Heart right ventricle (tissue), 16 donors: Measurements from ENCODE around the gene PPM1L. TPM values are rescaled to one million over a fixed set of nuclear protein-coding genes. Genes with fewer than 3 reads are reported as not detected.
A peak's percentile ranks its signal among the peaks of the same experiment; 100 is the strongest.

Experiments
- ATAC-seq, 8 donors: fragments of 200-7000 bp; cut with Tn5 transposase; one replicate each; pipeline ENCODE4 v1.9.1; 2020; ENCODE audit warnings: mild to moderate bottlenecking in 8 of 8, moderate library complexity in 8 of 8, moderate number of reproducible peaks in 1 of 8
- DNase-seq, 2 donors: peaks; one replicate each; pipeline ENCODE4 v3.0.0-alpha.2; 2020
- H3K27ac ChIP-seq, 10 donors: fragments of 200-600 bp; sonication (generic) in 2 of 10; one replicate each; pipeline versions ENCODE4 v1.5.0 to v1.8.0; 2020 to 2022; ENCODE audit warnings: mild to moderate bottlenecking in 3 of 10
- H3K27me3 ChIP-seq, 7 donors: fragments of 200-600 bp; one replicate each; pipeline ENCODE4 v1.8.0; 2021 to 2022; ENCODE audit warnings: mild to moderate bottlenecking in 2 of 7
- H3K36me3 ChIP-seq, 9 donors: fragments of 200-600 bp; sonication (generic) in 1 of 9; one replicate each; pipeline versions ENCODE4 v1.5.0 to v1.8.0; 2020 to 2022; ENCODE audit warnings: mild to moderate bottlenecking in 2 of 9
- H3K4me1 ChIP-seq, 9 donors: fragments of 200-600 bp; sonication (generic) in 1 of 9; one replicate each; pipeline versions ENCODE4 v1.5.0 to v1.8.0; 2020 to 2022; ENCODE audit warnings: mild to moderate bottlenecking in 4 of 9
- H3K4me3 ChIP-seq, 10 donors: fragments of 200-600 bp; sonication (generic) in 2 of 10; one replicate each; pipeline versions ENCODE4 v1.5.0 to v1.8.0; 2020 to 2022; ENCODE audit warnings: mild to moderate bottlenecking in 7 of 10, moderate library complexity in 2 of 10
- H3K9me3 ChIP-seq, 11 donors: fragments of 200-600 bp in 10 of 11; sonication (generic) in 2 of 11; one replicate each; pipeline versions ENCODE4 v1.5.0 to v1.8.0; 2013 to 2022; ENCODE audit warnings: mild to moderate bottlenecking in 2 of 11, control low read depth in 1 of 11, moderate library complexity in 1 of 11
- CTCF ChIP-seq, 9 donors: fragments of 200-600 bp; sonication (generic) in 2 of 9; IDR thresholded peaks; one replicate each; pipeline versions ENCODE4 v1.5.0 to v1.8.0; 2021 to 2022; ENCODE audit warnings: antibody characterized with exemption in 9 of 9, mild to moderate bottlenecking in 5 of 9, moderate library complexity in 1 of 9
- WGBS, 2 donors: extraction: QIAGEN DNeasy Blood & Tissue Kit; methylation state at CpG; one replicate each; pipeline ENCODE4 v1.1.7; 2013; ENCODE audit warnings: inconsistent platforms in 1 of 2; 5-methylcytosine and 5-hydroxymethylcytosine counted together
- intact Hi-C, 10 donors: fragments of 100-400 bp; cut with DNase I; formaldehyde crosslinking; loops; one replicate each; pipeline versions ENCODE4 v1.11.1 to v1.14.2; 2022
- polyA plus RNA-seq, 2 donors: library from polyadenylated mRNA; stranded (reverse); fragments of 200-250 nt; gene quantifications; one replicate each; pipeline ENCODE4 v1.2.3, GENCODE V29; 2013
- total RNA-seq, 10 donors: library from RNA; stranded (reverse); fragmentation: NEBNext Ultra II Directional in 3 of 10; extraction: Animal tissue kit (Norgen Biotek cat#: 25700) in 3 of 10; gene quantifications; one replicate each; pipeline versions ENCODE4 v1.2.1 to v1.2.4, GENCODE V29; 2021 to 2023
- donor health status: Arrhythmogenic right ventricular cardiomyopathy.
- donor health status: ischemic (EF 13 %, LVEDD 7.1; RV severe dilation, severe dysfunction).
- donor health status: healthy with polysubstance abuse.
- donor health status: DM: no; HTN: yes; CAD: no.
- donor health status: DM: no; HTN: no; CAD: no.
- donor health status: ischemic (EF 25% LVEDD 6.9; RV normal size, moderate dysfunction).
- donor health status: ischemic (EF 25% LVEDD 5.7; RV mildly dilated, moderate dysfunction).
- donor health status: healthy.
- donor health status: DM: yes; HTN: yes; CAD: no.
- donor health status: Ischemic cardiomyopathy.
- donor health status: ischemic (EF 35%, LVEDD 5.7; RV mildly dilated, moderate dysfunction).
- donor health status: nonischemic (EF 11% LVEDD 7.7; RV severe dilation, severe dysfunction).
- donor health status: DM: yes; HTN: yes; CAD: no.
- donor health status: PGD.
- donor health status: ischemic (EF 29% LVEDD 5.4; RV normal size, mild dysfunction).
- donor health status: nonischemic (EF 23%, LVEDD 6.1; RV moderate dilation, normal function).

Gene PPM1L
- total and polyA plus RNA-seq, 12 donors, result 4.4 to 55.5 (median 37.7) TPM

GRCh38 chr3:160801386-160802118, 45.5 kb downstream of the PPM1L start:
- Histone ChIP-seq H3K4me3 (peak overlapping the region in 6 of 10 donors; percentile 17 to 37 (median 30)), H3K27ac (peak overlapping the region; percentile 67 to 91 (median 84)), H3K9me3 (no peaks in the 10 kb centered on the region), H3K27me3 (no peaks in the 10 kb centered on the region), H3K36me3 (no peaks in the 10 kb centered on the region), H3K4me1 (peaks cover 2 to 79% (median 47%) of the 10 kb centered on the region in 9 donors)
- TF ChIP-seq CTCF (IDR thresholded peaks at IDR 0.05), result no peak
- intact Hi-C loops, result loop anchor here in 3 of 10 donors (5.0 kb wide), 1 partner anchor 44 kb away; the partner anchor contains the start of gene PPM1L (in 3 of the 3)
- DNase-seq (peak; percentile 7 to 56), ATAC-seq (peak; percentile 79 to 91 (median 86))
- 11 to 16% methylated on average over 8 of the region's 8 CpGs for WGBS, 2 donors

GRCh38 chr3:160804762-160805161, 48.7 kb downstream of the PPM1L start:
- peaks cover 6 to 79% (median 53%) of the 10 kb centered on the region in 9 donors for H3K4me1 ChIP-seq
- no peaks in the 10 kb centered on the region for H3K9me3 ChIP-seq
- H3K27ac ChIP-seq, result peak overlapping the region; percentile 25 to 86 (median 75)
- WGBS, 2 donors, result 3 to 4% methylated on average over 1 of the region's 1 CpG
- no peaks in the 10 kb centered on the region for H3K27me3 ChIP-seq
- H3K36me3 ChIP-seq, result no peaks in the 10 kb centered on the region
- TF ChIP-seq CTCF (IDR thresholded peaks at IDR 0.05), result no peak
- intact Hi-C loops, result loop anchor here in 4 of 10 donors (5.0 kb wide), 1 partner anchor 47 kb away; the partner anchor contains the start of gene PPM1L (in 4 of the 4)
- DNase-seq (peak; percentile 57 to 68), ATAC-seq (peak; percentile 49 to 86 (median 76))
- no peak overlapping the region for H3K4me3 ChIP-seq

GRCh38 chr3:160806094-160806493, 50.1 kb downstream of the PPM1L start:
- Histone ChIP-seq H3K9me3 (no peaks in the 10 kb centered on the region), H3K4me1 (peaks cover 6 to 81% (median 55%) of the 10 kb centered on the region in 9 donors), H3K27ac (peak overlapping the region in 8 of 10 donors; percentile 55 to 86 (median 76)), H3K27me3 (no peaks in the 10 kb centered on the region), H3K4me3 (no peak overlapping the region), H3K36me3 (no peaks in the 10 kb centered on the region)
- ATAC-seq (no peak), DNase-seq (no peak)
- TF ChIP-seq CTCF (IDR thresholded peaks at IDR 0.05), result no peak
- intact Hi-C loops, result loop anchor here in 1 of 10 donors (5.0 kb wide), 1 partner anchor 49 kb away; the partner anchor contains the start of gene PPM1L

- Histone ChIP-seq H3K27ac (peak overlapping the region in 7 of 10 donors; percentile 29 to 86 (median 75)), H3K27me3 (no peaks in the 10 kb centered on the region), H3K4me1 (peaks cover 6 to 81% (median 54%) of the 10 kb centered on the region in 9 donors), H3K9me3 (no peaks in the 10 kb centered on the region), H3K4me3 (no peak overlapping the region), H3K36me3 (no peaks in the 10 kb centered on the region)
- WGBS, 2 donors, result 87 to 89% methylated on average over 3 of the region's 3 CpGs
- ATAC-seq, result no peak
- DNase-seq, result no peak
- intact Hi-C loops, result loop anchor here in 1 of 10 donors (5.0 kb wide), 1 partner anchor 49 kb away; the partner anchor contains the start of gene PPM1L
- TF ChIP-seq CTCF (IDR thresholded peaks at IDR 0.05), result no peak
These were observed 50.7 kb downstream of the PPM1L start for GRCh38 chr3:160806686-160807085.
